H1 (cell line): Measurements from ENCODE around the gene CAP1. TPM values are rescaled to one million over a fixed set of nuclear protein-coding genes. Genes with fewer than 3 reads are reported as not detected.

ENCODE experiments used
- CTCF ChIA-PET: fragments of 300-600 bp; sonication (Branson Sonifier 250); formaldehyde crosslinking; loops from one replicate; lab custom pipeline; 2021; ENCODE audit not compliant: partially characterized antibody; lab: Charles Lee
- POLR2A ChIA-PET: fragments of 300-600 bp; sonication (Branson Sonifier 250); formaldehyde crosslinking; loops from one replicate; lab custom pipeline; 2021; ENCODE audit warnings: inconsistent platforms; ENCODE audit not compliant: partially characterized antibody; lab: Charles Lee
- DNase-seq, 2 experiments: peaks; one replicate each; pipeline versions ENCODE4 v3.0.0 to v3.0.0-alpha.2; 2010 to 2022; ENCODE audit warnings: low spot score in 2 of 2, low read depth in 1 of 2, mixed read lengths in 1 of 2
- FAIRE-seq: peaks from 2 replicates; lab custom pipeline; 2011; peaks lifted over from hg19 to GRCh38; lab: Jason Lieb, UNC
- H2AFZ ChIP-seq: 2 replicates; pipeline ENCODE4 v1.8.1; 2012; ENCODE audit warnings: low read length, inconsistent platforms
- H2AK5ac ChIP-seq: 2 replicates; pipeline ENCODE4 v1.6.1; 2013; ENCODE audit warnings: low read depth, low read length
- H2BK120ac ChIP-seq: replicated peaks from 2 replicates; pipeline ENCODE3; 2013; ENCODE audit warnings: low read depth, low read length, inconsistent platforms
- H2BK12ac ChIP-seq: 2 replicates; pipeline ENCODE4 v1.6.1; 2013; ENCODE audit warnings: low read depth, low read length
- H2BK15ac ChIP-seq: 2 replicates; pipeline ENCODE4 v1.6.1; 2013; ENCODE audit warnings: low read length
- H2BK20ac ChIP-seq: 2 replicates; pipeline ENCODE4 v1.6.1; 2013; ENCODE audit warnings: low read length
- H2BK5ac ChIP-seq: 2 replicates; pipeline ENCODE4 v1.6.1; 2013; ENCODE audit warnings: low read depth, low read length
- H3K14ac ChIP-seq: 2 replicates; pipeline ENCODE4 v1.6.1; 2013; ENCODE audit warnings: inconsistent platforms; ENCODE audit not compliant: insufficient read length
- H3K18ac ChIP-seq: 2 replicates; pipeline ENCODE4 v1.6.1; 2013; ENCODE audit warnings: low read length; ENCODE audit errors: extremely low read depth
- H3K23ac ChIP-seq: 2 replicates; pipeline ENCODE4 v1.6.1; 2013; ENCODE audit warnings: inconsistent platforms; ENCODE audit not compliant: insufficient read length
- H3K23me2 ChIP-seq: 2 replicates; pipeline ENCODE4 v1.6.1; 2013; ENCODE audit warnings: low read depth, low read length
- H3K27ac ChIP-seq: 2 replicates; pipeline ENCODE4 v1.6.1; 2011; ENCODE audit warnings: low read depth, low read length, inconsistent platforms
- H3K27me3 ChIP-seq, 4 experiments: replicated peaks in 1 of 4; 1 replicate in 1 of 4; 2 replicates in 3 of 4; pipeline versions ENCODE4 v1.6.1 to v1.8.1; 2011 to 2013; ENCODE audit warnings: low read length in 3 of 4, mild to moderate bottlenecking in 3 of 4, inconsistent platforms in 2 of 4, mixed read lengths in 2 of 4, moderate library complexity in 1 of 4; ENCODE audit not compliant: control insufficient read depth in 3 of 4, insufficient read depth in 3 of 4; ENCODE audit errors: extremely low read depth in 1 of 4
- H3K36me3 ChIP-seq, 4 experiments: 2 replicates each; pipeline versions ENCODE4 v1.6.1 to v1.8.1; 2011 to 2013; ENCODE audit warnings: mild to moderate bottlenecking in 4 of 4, low read length in 3 of 4, moderate library complexity in 2 of 4, control low read depth in 1 of 4, inconsistent platforms in 1 of 4; ENCODE audit not compliant: insufficient read depth in 4 of 4, control insufficient read depth in 2 of 4
- H3K4ac ChIP-seq: replicated peaks from 2 replicates; pipeline ENCODE3; 2013; ENCODE audit warnings: low read length, low read depth, mixed read lengths, inconsistent platforms; ENCODE audit not compliant: insufficient read length
- H3K4me1 ChIP-seq, 4 experiments: replicated peaks in 1 of 4; 1 replicate in 1 of 4; 2 replicates in 3 of 4; pipeline versions ENCODE4 v1.6.1 to v1.8.1; 2011 to 2013; ENCODE audit warnings: low read length in 3 of 4, inconsistent platforms in 2 of 4, mixed read lengths in 1 of 4; ENCODE audit not compliant: insufficient read depth in 4 of 4, control insufficient read depth in 3 of 4
- H3K4me2 ChIP-seq, 2 experiments: 2 replicates each; pipeline versions ENCODE4 v1.6.1 to v1.8.1; 2011 to 2013; ENCODE audit warnings: low read depth in 2 of 2, low read length in 2 of 2, control low read depth in 1 of 2, inconsistent platforms in 1 of 2, mild to moderate bottlenecking in 1 of 2; ENCODE audit not compliant: insufficient read depth in 1 of 2
- H3K4me3 ChIP-seq, 4 experiments: fragments of 200-600, 300-600 bp in 1 of 4; sonication (generic), shearing (Covaris generic), sonication (Bioruptor Twin) in 1 of 4; 2 replicates each; pipeline versions ENCODE4 v1.5.1 to v1.8.1; 2011 to 2016; ENCODE audit warnings: low read length in 4 of 4, low read depth in 3 of 4, control low read depth in 2 of 4, inconsistent platforms in 2 of 4, mild to moderate bottlenecking in 2 of 4, mixed read lengths in 1 of 4, moderate library complexity in 1 of 4; ENCODE audit not compliant: insufficient read depth in 2 of 4; ENCODE audit errors: extremely low read depth in 1 of 4
- H3K56ac ChIP-seq: replicated peaks from 2 replicates; pipeline ENCODE3; 2013; ENCODE audit warnings: low read depth, mild to moderate bottlenecking, mixed read lengths, low read length, inconsistent platforms; ENCODE audit not compliant: insufficient read length
- H3K79me1 ChIP-seq: 2 replicates; pipeline ENCODE4 v1.6.1; 2013; ENCODE audit warnings: low read depth, low read length, control low read depth
- H3K79me2 ChIP-seq, 2 experiments: 2 replicates each; pipeline versions ENCODE4 v1.6.1 to v1.8.1; 2012 to 2013; ENCODE audit warnings: low read length in 2 of 2, mild to moderate bottlenecking in 2 of 2, inconsistent platforms in 1 of 2; ENCODE audit not compliant: insufficient read depth in 2 of 2, control insufficient read depth in 1 of 2
- H3K9ac ChIP-seq, 4 experiments: replicated peaks in 1 of 4; 1 replicate in 1 of 4; 2 replicates in 3 of 4; pipeline versions ENCODE4 v1.6.1 to v1.8.1; 2011 to 2013; ENCODE audit warnings: low read depth in 3 of 4, low read length in 3 of 4, control low read depth in 2 of 4, mild to moderate bottlenecking in 2 of 4, moderate library complexity in 2 of 4, inconsistent platforms in 1 of 4; ENCODE audit errors: extremely low read depth in 1 of 4
- H3K9me3 ChIP-seq, 2 experiments: 2 replicates each; pipeline versions ENCODE4 v1.6.1 to v1.8.1; 2012 to 2013; ENCODE audit warnings: mild to moderate bottlenecking in 2 of 2, moderate library complexity in 2 of 2, control low read depth in 1 of 2, inconsistent platforms in 1 of 2, low read depth in 1 of 2, low read length in 1 of 2, mixed read lengths in 1 of 2; ENCODE audit not compliant: insufficient read depth in 2 of 2
- H4K20me1 ChIP-seq, 2 experiments: replicated peaks in 1 of 2; 2 replicates each; pipeline versions ENCODE3 to v1.8.1; 2011 to 2013; ENCODE audit warnings: inconsistent platforms in 2 of 2, low read length in 2 of 2, mild to moderate bottlenecking in 1 of 2; ENCODE audit not compliant: insufficient read depth in 2 of 2, control insufficient read depth in 1 of 2
- H4K5ac ChIP-seq: 2 replicates; pipeline ENCODE4 v1.6.1; 2013; ENCODE audit warnings: low read length, low read depth, mixed read lengths, inconsistent platforms; ENCODE audit not compliant: insufficient read length
- H4K8ac ChIP-seq: 2 replicates; pipeline ENCODE4 v1.8.0; 2013; ENCODE audit warnings: mild to moderate bottlenecking, moderate library complexity, low read length, inconsistent platforms; ENCODE audit not compliant: insufficient read depth; ENCODE audit errors: extremely low read depth
- H4K91ac ChIP-seq: replicated peaks from 2 replicates; pipeline ENCODE3; 2013; ENCODE audit warnings: low read length, mixed read lengths, inconsistent platforms; ENCODE audit not compliant: insufficient read length
- BCL11A ChIP-seq, 2 experiments: IDR thresholded peaks; one replicate each; pipeline ENCODE4 v1.6.1; 2011; ENCODE audit warnings: low read depth in 2 of 2, low read length in 2 of 2, mild to moderate bottlenecking in 2 of 2
- CHD2 ChIP-seq: IDR thresholded peaks from 2 replicates; pipeline ENCODE4 v1.6.1; 2012; ENCODE audit warnings: low read length, improper control_type of control experiment
- CTBP2 ChIP-seq: IDR thresholded peaks from 2 replicates; pipeline ENCODE4 v1.7.0; 2011; ENCODE audit warnings: borderline replicate concordance, mild to moderate bottlenecking, moderate library complexity, mixed read lengths, low read length; ENCODE audit not compliant: insufficient read depth, insufficient read length
- JUND ChIP-seq: IDR thresholded peaks from 2 replicates; pipeline ENCODE4 v1.6.1; 2011; ENCODE audit warnings: mild to moderate bottlenecking, improper control_type of control experiment, low read length
- KDM5A ChIP-seq: fragments of 200-600 bp; IDR thresholded peaks from 2 replicates; pipeline ENCODE4 v1.7.1; 2012; ENCODE audit warnings: mild to moderate bottlenecking, low read length, inconsistent platforms, mixed read lengths
- MAX ChIP-seq: IDR thresholded peaks from 2 replicates; pipeline ENCODE4 v1.6.1; 2012; ENCODE audit warnings: inconsistent platforms
- NANOG ChIP-seq: IDR thresholded peaks from 2 replicates; pipeline ENCODE4 v1.6.1; 2011; ENCODE audit warnings: low read length, low read depth, mild to moderate bottlenecking, inconsistent platforms; ENCODE audit not compliant: insufficient read depth, poor library complexity, severe bottlenecking
- RAD21 ChIP-seq, 2 experiments: IDR thresholded peaks in 1 of 2; conservative IDR thresholded peaks in 1 of 2; 2 replicates each; pipeline ENCODE4 v1.6.1; 2011; ENCODE audit warnings: low read depth in 2 of 2, low read length in 2 of 2, improper control_type of control experiment in 1 of 2, inconsistent platforms in 1 of 2, mild to moderate bottlenecking in 1 of 2, moderate library complexity in 1 of 2
- SP2 ChIP-seq: IDR thresholded peaks from 2 replicates; pipeline ENCODE4 v1.6.1; 2012; ENCODE audit warnings: mild to moderate bottlenecking, low read length, inconsistent platforms
- SRF ChIP-seq: IDR thresholded peaks from 2 replicates; pipeline ENCODE4 v1.6.1; 2011; ENCODE audit warnings: mild to moderate bottlenecking, low read depth, low read length, moderate library complexity
- WGBS, 2 experiments: shearing (Covaris generic) in 1 of 2; methylation state at CpG; one replicate each; pipeline versions ENCODE4 v1.1.6 to v1.1.7; 2013 to 2015; ENCODE audit warnings: low lambda C conversion rate in 2 of 2, mixed read lengths in 2 of 2, inconsistent platforms in 1 of 2, low coverage in 1 of 2, missing lambda C conversion rate in 1 of 2; ENCODE audit not compliant: insufficient replicate concordance in 2 of 2, insufficient coverage in 1 of 2, insufficient read length in 1 of 2; ENCODE audit errors: extremely low coverage in 1 of 2, missing lambda C conversion rate in 1 of 2; 5-methylcytosine and 5-hydroxymethylcytosine counted together
- polyA plus RNA-seq, 7 experiments: library from polyadenylated mRNA; depleted of rRNA in 3 of 7; stranded (reverse) in 5 of 7; unstranded in 2 of 7; fragments of >200 nt in 5 of 7; fragments of 200-250 nt in 2 of 7; gene quantifications; 1 replicate in 5 of 7; 2 replicates in 1 of 7; 4 replicates in 1 of 7; pipeline versions ENCODE4 v1.2.1 to v1.2.3, GENCODE V29; 2011 to 2013; ENCODE audit warnings: missing spikeins in 2 of 7, mixed read lengths in 2 of 7
- total RNA-seq: library from RNA; stranded (reverse); fragmentation: NEBNext Ultra II Directional; extraction: Animal tissue kit (Norgen Biotek cat#: 25700); gene quantifications from 2 replicates; pipeline ENCODE4 v1.2.1, GENCODE V29; 2021
- TF ChIP-seq, protein P1 (sequence below), 3 experiments: IDR thresholded peaks; 1 replicate in 2 of 3; 2 replicates in 1 of 3; pipeline versions ENCODE4 v1.5.1 to v1.6.1; 2011; ENCODE audit warnings: low read length in 3 of 3, mild to moderate bottlenecking in 3 of 3, inconsistent platforms in 2 of 3, low read depth in 1 of 3, moderate library complexity in 1 of 3; ENCODE audit not compliant: insufficient read depth in 1 of 3; ENCODE audit errors: control extremely low read depth in 1 of 3

Gene CAP1
- total and polyA plus RNA-seq, 2 of the 8 experiments (the other 6 are each of a cell fraction or from before 2014, with no cell fraction given): 140 to 295 TPM

- no peak overlapping the region for H3K18ac ChIP-seq
- no peak overlapping the region for H2BK20ac ChIP-seq
- H4K5ac ChIP-seq: no peak overlapping the region
- H3K27me3 ChIP-seq: no peaks in the 10 kb centered on the region
- no peaks in the 10 kb centered on the region for H3K4me1 ChIP-seq
- no peak overlapping the region for H4K91ac ChIP-seq
- no peak overlapping the region for H2AK5ac ChIP-seq
- H4K8ac ChIP-seq: no peak overlapping the region
- no peak overlapping the region for H2BK12ac ChIP-seq
- H2BK5ac ChIP-seq: no peak overlapping the region
- no peak overlapping the region for H3K14ac ChIP-seq
- H3K23ac ChIP-seq: no peak overlapping the region
- WGBS, 2 experiments: 92% methylated on average over 2 of the region's 2 CpGs; no CpG with 5 or more reads in 1 of the 2 experiments
- H3K56ac ChIP-seq: no peak overlapping the region
- H3K79me1 ChIP-seq: no peaks in the 10 kb centered on the region
- H3K23me2 ChIP-seq: no peaks in the 10 kb centered on the region
- FAIRE-seq (no peak), DNase-seq (no peak)
- no peak overlapping the region for H2AFZ ChIP-seq
- H4K20me1 ChIP-seq: no peaks in the 10 kb centered on the region
- H3K4me3 ChIP-seq: no peak overlapping the region
- ChIA-PET POLR2A (interaction anchor here (0.7 to 1.8 kb wide), 2 partner anchors 39 to 225 kb away, joined by 3 to 5 read pairs; partner anchors contain the start of gene CAP1), CTCF (interaction anchor here (0.6 to 1.3 kb wide), 7 partner anchors 24 to 82 kb away, joined by 3 to 4 read pairs (median 3); no protein-coding TSS in a partner anchor)
- H2BK15ac ChIP-seq: no peak overlapping the region
- H3K27ac ChIP-seq: no peak overlapping the region
- no peak overlapping the region for H2BK120ac ChIP-seq
- H3K4me2 ChIP-seq: no peak overlapping the region
- no peaks in the 10 kb centered on the region for H3K36me3 ChIP-seq
- no peaks in the 10 kb centered on the region for H3K79me2 ChIP-seq
- H3K4ac ChIP-seq: no peak overlapping the region
- peaks cover 0 to 12% of the 10 kb centered on the region in 2 experiments; a peak in 1 of 4 replicates for H3K9me3 ChIP-seq
- H3K9ac ChIP-seq: no peak overlapping the region
- no peak for TF ChIP-seq BCL11A (IDR thresholded peaks at IDR 0.05; ENCODE audit: low read depth in 2 of 2, low read length in 2 of 2)
- TF ChIP-seq RAD21 (IDR thresholded peaks at IDR 0.05 in 1 of 2, conservative IDR thresholded peaks at IDR 0.05 in 1 of 2; ENCODE audit: low read depth in 2 of 2, low read length in 2 of 2): no peak
- TF ChIP-seq, protein P1, sequence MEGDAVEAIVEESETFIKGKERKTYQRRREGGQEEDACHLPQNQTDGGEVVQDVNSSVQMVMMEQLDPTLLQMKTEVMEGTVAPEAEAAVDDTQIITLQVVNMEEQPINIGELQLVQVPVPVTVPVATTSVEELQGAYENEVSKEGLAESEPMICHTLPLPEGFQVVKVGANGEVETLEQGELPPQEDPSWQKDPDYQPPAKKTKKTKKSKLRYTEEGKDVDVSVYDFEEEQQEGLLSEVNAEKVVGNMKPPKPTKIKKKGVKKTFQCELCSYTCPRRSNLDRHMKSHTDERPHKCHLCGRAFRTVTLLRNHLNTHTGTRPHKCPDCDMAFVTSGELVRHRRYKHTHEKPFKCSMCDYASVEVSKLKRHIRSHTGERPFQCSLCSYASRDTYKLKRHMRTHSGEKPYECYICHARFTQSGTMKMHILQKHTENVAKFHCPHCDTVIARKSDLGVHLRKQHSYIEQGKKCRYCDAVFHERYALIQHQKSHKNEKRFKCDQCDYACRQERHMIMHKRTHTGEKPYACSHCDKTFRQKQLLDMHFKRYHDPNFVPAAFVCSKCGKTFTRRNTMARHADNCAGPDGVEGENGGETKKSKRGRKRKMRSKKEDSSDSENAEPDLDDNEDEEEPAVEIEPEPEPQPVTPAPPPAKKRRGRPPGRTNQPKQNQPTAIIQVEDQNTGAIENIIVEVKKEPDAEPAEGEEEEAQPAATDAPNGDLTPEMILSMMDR (IDR thresholded peaks at IDR 0.05; ENCODE audit: control extremely low read depth in 1 of 3, insufficient read depth in 1 of 3, low read depth in 1 of 3, low read length in 3 of 3): no peak
- no peak for TF ChIP-seq SP2
- no peak for TF ChIP-seq SRF
- no peak for TF ChIP-seq CHD2
- TF ChIP-seq JUND: no peak
- TF ChIP-seq NANOG: no peak
- TF ChIP-seq KDM5A: no peak
- TF ChIP-seq MAX: no peak
- TF ChIP-seq CTBP2: no peak
Measured at GRCh38 chr1:40001456-40001855, 39.1 kb upstream of the CAP1 start.
